HEK293T (cell line): ENCODE results near the gene HCK.

Experiments
- ARNT ChIP-seq: fragments of 450-650 bp; IDR thresholded peaks from 2 replicates; pipeline ENCODE4 v1.6.1; 2017; ENCODE audit warnings: mild to moderate bottlenecking
- BHLHE40 ChIP-seq: fragments of 450-650 bp; IDR thresholded peaks from 2 replicates; pipeline ENCODE4 v1.6.1; 2016; ENCODE audit warnings: mild to moderate bottlenecking, moderate library complexity, borderline replicate concordance
- CTBP1 ChIP-seq: fragments of 450-650 bp; IDR thresholded peaks from 2 replicates; pipeline ENCODE4 v1.6.1; 2016; ENCODE audit warnings: borderline replicate concordance
- ELF4 ChIP-seq: fragments of 450-650 bp; IDR thresholded peaks from 2 replicates; pipeline ENCODE4 v1.6.1; 2017; ENCODE audit warnings: antibody characterized with exemption
- FOXA1 ChIP-seq: fragments of 450-650 bp; IDR thresholded peaks from 2 replicates; pipeline ENCODE4 v1.6.1; 2016; ENCODE audit warnings: mild to moderate bottlenecking
- FOXK2 ChIP-seq: fragments of 450-650 bp; IDR thresholded peaks from 2 replicates; pipeline ENCODE4 v1.6.1; 2016; ENCODE audit warnings: mild to moderate bottlenecking
- FOXM1 ChIP-seq: fragments of 450-650 bp; IDR thresholded peaks from 2 replicates; pipeline ENCODE4 v1.6.1; 2017; ENCODE audit warnings: mild to moderate bottlenecking, borderline replicate concordance
- NFRKB ChIP-seq: fragments of 450-650 bp; IDR thresholded peaks from 2 replicates; pipeline ENCODE4 v1.6.1; 2016; ENCODE audit warnings: mild to moderate bottlenecking, moderate library complexity
- PKNOX1 ChIP-seq: fragments of 450-650 bp; IDR thresholded peaks from 2 replicates; pipeline ENCODE4 v1.6.1; 2016
- SP1 ChIP-seq: fragments of 450-650 bp; IDR thresholded peaks from 2 replicates; pipeline ENCODE4 v1.6.1; 2017
- SUZ12 ChIP-seq: fragments of 450-650 bp; IDR thresholded peaks from 2 replicates; pipeline ENCODE4 v1.6.1; 2016; ENCODE audit warnings: mild to moderate bottlenecking
- TARDBP ChIP-seq: fragments of 450-650 bp; IDR thresholded peaks from 2 replicates; pipeline ENCODE4 v1.6.1; 2016

GRCh38 chr20:32123088-32123487 lies 71.0 kb downstream of the HCK start:
- TF ChIP-seq ARNT: no peak
- TF ChIP-seq BHLHE40: no peak
- TF ChIP-seq NFRKB: no peak
- no peak for TF ChIP-seq SUZ12
- no peak for TF ChIP-seq CTBP1
- TF ChIP-seq FOXA1: no peak
- no peak for TF ChIP-seq FOXM1
- no peak for TF ChIP-seq ELF4
- TF ChIP-seq FOXK2: no peak
- TF ChIP-seq PKNOX1: no peak
- TF ChIP-seq SP1: no peak
- TF ChIP-seq TARDBP: no peak
